Adrenal gland (tissue), 5 donors: ENCODE measurements around the gene PTPRD.

Source experiments
- CTCF ChIP-seq, 6 experiments: fragments of 450-650 bp in 4 of 6; fragments of 200-600 bp in 2 of 6; sonication (generic) in 1 of 6; IDR thresholded peaks; 1 replicate in 5 of 6; 2 replicates in 1 of 6; pipeline versions ENCODE4 v1.5.1 to v1.8.0; 2016 to 2021; ENCODE audit warnings: antibody characterized with exemption in 6 of 6, mild to moderate bottlenecking in 2 of 6, moderate library complexity in 1 of 6
- POLR2A ChIP-seq, 2 donors: fragments of 450-650 bp; IDR thresholded peaks; one replicate each; pipeline ENCODE4 v1.6.1; 2017; ENCODE audit warnings: antibody characterized with exemption in 2 of 2, mild to moderate bottlenecking in 2 of 2, moderate library complexity in 1 of 2
- donor health status: DM: no; HTN: no; CAD: no.

- TF ChIP-seq CTCF (IDR thresholded peaks at IDR 0.05) (no peak), POLR2A (IDR thresholded peaks at IDR 0.05) (no peak)
Observed at GRCh38 chr9:8632493-8632892, 1980.3 kb downstream of the PTPRD start.
